Stimulated activated memory B cell treated with anti-CD40 and anti-IgM and Interleukin-4, amounts not matched to agents 10 μg/mL and 1 μg/mL and 100 μg/mL, for 72 hours (primary cell): ENCODE results near the gene SPINT1.

Experiments
- ATAC-seq: fragments of 150-1000 bp; cut with Tn5 transposase; 2 replicates; pipeline ENCODE4 v1.10.0; 2021
- H3K27ac Mint-ChIP-seq: one replicate; pipeline ENCODE4 v1.8.0; 2022; ENCODE audit warnings: mild to moderate bottlenecking, mixed read lengths
- H3K27me3 Mint-ChIP-seq: one replicate; pipeline ENCODE4 v1.8.0; 2022; ENCODE audit warnings: mixed read lengths
- H3K36me3 Mint-ChIP-seq: one replicate; pipeline ENCODE4 v1.8.0; 2022; ENCODE audit warnings: mixed read lengths
- H3K4me1 Mint-ChIP-seq: one replicate; pipeline ENCODE4 v1.8.0; 2022; ENCODE audit warnings: mixed read lengths
- H3K4me3 Mint-ChIP-seq: one replicate; pipeline ENCODE4 v1.8.0; 2022; ENCODE audit warnings: mild to moderate bottlenecking, moderate library complexity, mixed read lengths
- H3K9me3 Mint-ChIP-seq: one replicate; pipeline ENCODE4 v1.8.0; 2022; ENCODE audit warnings: mixed read lengths

SPINT1 gene

GRCh38 chr15:40867199-40867598 is 23.4 kb downstream of the SPINT1 start:
- ATAC-seq = no peak
- peaks cover 20% of the 10 kb centered on the region for H3K4me1 Mint-ChIP-seq
- peaks cover 9% of the 10 kb centered on the region for H3K27me3 Mint-ChIP-seq
- no peaks in the 10 kb centered on the region for H3K36me3 Mint-ChIP-seq
- H3K27ac Mint-ChIP-seq = no peak overlapping the region
- H3K4me3 Mint-ChIP-seq = no peak overlapping the region
- no peaks in the 10 kb centered on the region for H3K9me3 Mint-ChIP-seq

GRCh38 chr15:40869686-40870085 is 25.8 kb downstream of the SPINT1 start:
- no peak for ATAC-seq
- Mint-ChIP-seq H3K4me1 (peaks cover 38% of the 10 kb centered on the region), H3K36me3 (no peaks in the 10 kb centered on the region), H3K9me3 (no peaks in the 10 kb centered on the region), H3K27me3 (no peaks in the 10 kb centered on the region), H3K27ac (no peak overlapping the region), H3K4me3 (no peak overlapping the region)

- Mint-ChIP-seq H3K27ac (peak overlapping the region; percentile 49), H3K4me3 (no peak overlapping the region), H3K4me1 (peaks cover 38% of the 10 kb centered on the region), H3K9me3 (no peaks in the 10 kb centered on the region), H3K27me3 (no peaks in the 10 kb centered on the region), H3K36me3 (no peaks in the 10 kb centered on the region)
- ATAC-seq = no peak
These were observed 26.9 kb downstream of the SPINT1 start for GRCh38 chr15:40870716-40871115.

- peaks cover 38% of the 10 kb centered on the region for H3K4me1 Mint-ChIP-seq
- no peaks in the 10 kb centered on the region for H3K36me3 Mint-ChIP-seq
- peak overlapping the region; percentile 60 for H3K27ac Mint-ChIP-seq
- peak; percentile 65 for ATAC-seq
- peak overlapping the region; percentile 47 for H3K4me3 Mint-ChIP-seq
- no peaks in the 10 kb centered on the region for H3K27me3 Mint-ChIP-seq
- no peaks in the 10 kb centered on the region for H3K9me3 Mint-ChIP-seq
These were observed 28.1 kb downstream of the SPINT1 start for GRCh38 chr15:40871749-40872617.

- Mint-ChIP-seq H3K9me3 (no peaks in the 10 kb centered on the region), H3K4me1 (peaks cover 38% of the 10 kb centered on the region), H3K4me3 (peak overlapping the region; percentile 81), H3K36me3 (no peaks in the 10 kb centered on the region), H3K27me3 (no peaks in the 10 kb centered on the region), H3K27ac (peak overlapping the region; percentile 60)
- no peak for ATAC-seq
These were observed 29.2 kb downstream of the SPINT1 start for GRCh38 chr15:40872791-40873693.

- Mint-ChIP-seq H3K9me3 (no peaks in the 10 kb centered on the region), H3K36me3 (no peaks in the 10 kb centered on the region), H3K27me3 (no peaks in the 10 kb centered on the region), H3K4me3 (peak within 1 kb of the TSS; percentile 81), H3K27ac (peak within 1 kb of the TSS; percentile 57), H3K4me1 (peaks cover 43% of the 10 kb centered on the region)
- ATAC-seq = peak; percentile 82
These were observed 30.1 kb downstream of the SPINT1 start, which contains the start of gene RHOV for GRCh38 chr15:40873694-40874561. RHOV (minus strand) TSS chr15:40874234; CDS start chr15:40874139, 95 bp downstream.

- no peaks in the 10 kb centered on the region for H3K9me3 Mint-ChIP-seq
- peaks cover 34% of the 10 kb centered on the region for H3K4me1 Mint-ChIP-seq
- H3K27me3 Mint-ChIP-seq = no peaks in the 10 kb centered on the region
- no peaks in the 10 kb centered on the region for H3K36me3 Mint-ChIP-seq
- H3K4me3 Mint-ChIP-seq = no peak overlapping the region
- no peak for ATAC-seq
- no peak overlapping the region for H3K27ac Mint-ChIP-seq
These were observed 32.3 kb downstream of the SPINT1 start for GRCh38 chr15:40875991-40876730.

- no peaks in the 10 kb centered on the region for H3K9me3 Mint-ChIP-seq
- peaks cover 19% of the 10 kb centered on the region for H3K4me1 Mint-ChIP-seq
- no peak overlapping the region for H3K4me3 Mint-ChIP-seq
- no peak for ATAC-seq
- H3K27me3 Mint-ChIP-seq = no peaks in the 10 kb centered on the region
- H3K36me3 Mint-ChIP-seq = no peaks in the 10 kb centered on the region
- no peak overlapping the region for H3K27ac Mint-ChIP-seq
These were observed 33.8 kb downstream of the SPINT1 start for GRCh38 chr15:40877694-40878093.

GRCh38 chr15:40878785-40879184 is 34.9 kb downstream of the SPINT1 start:
- Mint-ChIP-seq H3K27me3 (no peaks in the 10 kb centered on the region), H3K27ac (peak overlapping the region; percentile 79), H3K9me3 (no peaks in the 10 kb centered on the region), H3K4me3 (no peak overlapping the region), H3K36me3 (no peaks in the 10 kb centered on the region), H3K4me1 (peaks cover 12% of the 10 kb centered on the region)
- peak; percentile 84 for ATAC-seq

GRCh38 chr15:40879609-40880008 is 35.8 kb downstream of the SPINT1 start:
- H3K9me3 Mint-ChIP-seq = no peaks in the 10 kb centered on the region
- peaks cover 6% of the 10 kb centered on the region for H3K4me1 Mint-ChIP-seq
- H3K27me3 Mint-ChIP-seq = no peaks in the 10 kb centered on the region
- no peaks in the 10 kb centered on the region for H3K36me3 Mint-ChIP-seq
- no peak overlapping the region for H3K27ac Mint-ChIP-seq
- H3K4me3 Mint-ChIP-seq = no peak overlapping the region
- ATAC-seq = no peak

- ATAC-seq = no peak
- Mint-ChIP-seq H3K36me3 (no peaks in the 10 kb centered on the region), H3K4me1 (peaks cover 6% of the 10 kb centered on the region), H3K27ac (no peak overlapping the region), H3K27me3 (no peaks in the 10 kb centered on the region), H3K4me3 (no peak overlapping the region), H3K9me3 (no peaks in the 10 kb centered on the region)
These were observed 37.5 kb downstream of the SPINT1 start for GRCh38 chr15:40881351-40881750.

- no peak overlapping the region for H3K4me3 Mint-ChIP-seq
- H3K27me3 Mint-ChIP-seq = no peaks in the 10 kb centered on the region
- no peaks in the 10 kb centered on the region for H3K36me3 Mint-ChIP-seq
- no peaks in the 10 kb centered on the region for H3K9me3 Mint-ChIP-seq
- peaks cover 9% of the 10 kb centered on the region for H3K4me1 Mint-ChIP-seq
- ATAC-seq = no peak
- H3K27ac Mint-ChIP-seq = no peak overlapping the region
These were observed 42.7 kb downstream of the SPINT1 start for GRCh38 chr15:40886586-40886985.

GRCh38 chr15:40889112-40889511 is 45.3 kb downstream of the SPINT1 start:
- H3K4me1 Mint-ChIP-seq = peaks cover 24% of the 10 kb centered on the region
- H3K36me3 Mint-ChIP-seq = no peaks in the 10 kb centered on the region
- H3K27me3 Mint-ChIP-seq = no peaks in the 10 kb centered on the region
- no peak overlapping the region for H3K27ac Mint-ChIP-seq
- H3K9me3 Mint-ChIP-seq = no peaks in the 10 kb centered on the region
- H3K4me3 Mint-ChIP-seq = no peak overlapping the region
- no peak for ATAC-seq

GRCh38 chr15:40891138-40891537 is 47.3 kb downstream of the SPINT1 start:
- no peak overlapping the region for H3K4me3 Mint-ChIP-seq
- H3K27me3 Mint-ChIP-seq = no peaks in the 10 kb centered on the region
- no peaks in the 10 kb centered on the region for H3K9me3 Mint-ChIP-seq
- peak overlapping the region; percentile 42 for H3K27ac Mint-ChIP-seq
- peaks cover 42% of the 10 kb centered on the region for H3K4me1 Mint-ChIP-seq
- no peak for ATAC-seq
- H3K36me3 Mint-ChIP-seq = peaks cover 3% of the 10 kb centered on the region
